CD1c-positive myeloid dendritic cell (primary cell): ENCODE results near the gene ACMSD.
"Not testable (repeated sequence)": the region's sequence is repeated elsewhere in the genome, so short reads cannot be mapped to it uniquely, and the experiment has no call there.

Source experiments
- DNase-seq: peaks from one replicate; pipeline ENCODE4 v3.0.0-alpha.2; 2016; ENCODE audit errors: extremely low spot score

ACMSD gene

DNA sequence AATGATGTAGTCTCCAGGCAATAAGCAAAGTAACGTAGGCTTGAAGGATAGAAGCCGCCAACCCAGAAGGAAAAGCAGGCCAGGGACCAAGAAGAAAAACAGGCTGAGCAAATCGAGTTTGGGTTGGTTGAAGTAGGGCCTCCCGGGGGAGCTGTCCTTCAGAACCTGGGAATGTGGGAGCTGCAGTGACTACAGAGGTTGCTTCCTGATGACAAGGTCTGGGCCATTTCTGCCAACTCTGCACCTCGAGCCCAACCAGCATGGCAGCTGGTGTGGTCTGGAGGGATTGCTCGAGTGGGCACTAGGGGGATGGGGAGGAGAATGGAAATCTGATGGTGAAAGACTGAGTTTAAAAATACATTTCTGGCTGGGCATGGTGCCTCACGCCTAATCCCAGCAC lies 14.1 kb downstream of the ACMSD start:
- DNase-seq = no peak

DNA sequence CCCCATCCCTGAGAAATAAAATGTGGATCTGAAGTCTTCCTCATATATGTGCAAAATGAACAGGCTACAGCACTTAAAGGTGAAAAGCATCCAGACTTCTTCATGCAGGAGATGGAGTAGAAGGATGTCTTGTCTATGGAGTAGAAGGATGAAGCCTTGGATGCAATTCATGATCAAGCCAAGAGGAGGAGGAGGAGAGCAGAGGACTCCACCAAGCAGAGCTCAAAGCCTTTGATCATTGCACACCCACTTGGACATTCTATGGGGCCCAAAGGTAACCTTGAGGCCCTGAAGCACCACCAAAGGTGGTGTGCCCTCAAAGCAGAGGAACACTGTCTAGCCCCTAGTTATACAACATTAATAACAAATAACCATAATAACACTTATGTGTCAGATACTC lies 17.3 kb downstream of the ACMSD start:
- DNase-seq = no peak

DNA sequence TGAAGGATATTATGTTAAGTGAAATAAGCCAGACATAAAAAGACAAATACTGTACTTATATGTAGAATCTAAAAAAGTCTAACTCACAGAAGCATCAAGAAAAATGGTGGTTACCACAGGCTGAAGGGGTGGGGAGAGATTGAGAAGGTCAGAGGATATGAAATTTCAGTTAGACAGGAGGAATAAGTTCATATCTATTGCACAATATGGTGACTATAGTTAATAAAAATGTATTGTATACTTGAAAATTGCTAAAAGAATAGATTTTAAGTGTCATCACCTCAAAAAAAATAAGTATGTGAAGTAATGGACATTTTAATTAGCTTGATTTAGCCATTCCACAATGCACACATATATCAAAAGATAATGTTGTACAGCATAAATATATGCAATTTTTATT lies 19.8 kb downstream of the ACMSD start:
- DNase-seq = no peak

DNA sequence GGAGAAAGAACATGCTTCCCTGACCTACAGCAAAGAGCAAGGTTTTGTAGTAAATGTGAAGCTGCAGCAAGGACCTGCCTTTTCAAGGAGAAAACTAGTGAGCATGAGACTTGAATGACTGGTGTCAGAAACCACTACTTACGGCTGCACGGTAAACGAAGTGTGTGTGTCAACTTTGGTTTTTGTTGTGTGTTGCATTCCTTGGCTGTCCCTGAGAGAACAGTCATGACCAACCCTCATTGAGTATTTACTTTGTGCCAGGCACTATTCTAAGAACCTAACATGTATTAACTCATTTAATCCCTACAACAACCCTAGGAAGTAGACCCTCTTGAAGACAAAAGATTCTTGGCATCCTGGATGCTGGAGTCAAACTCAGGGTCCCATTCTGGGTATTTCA lies 22.8 kb downstream of the ACMSD start:
- DNase-seq = no peak

DNA sequence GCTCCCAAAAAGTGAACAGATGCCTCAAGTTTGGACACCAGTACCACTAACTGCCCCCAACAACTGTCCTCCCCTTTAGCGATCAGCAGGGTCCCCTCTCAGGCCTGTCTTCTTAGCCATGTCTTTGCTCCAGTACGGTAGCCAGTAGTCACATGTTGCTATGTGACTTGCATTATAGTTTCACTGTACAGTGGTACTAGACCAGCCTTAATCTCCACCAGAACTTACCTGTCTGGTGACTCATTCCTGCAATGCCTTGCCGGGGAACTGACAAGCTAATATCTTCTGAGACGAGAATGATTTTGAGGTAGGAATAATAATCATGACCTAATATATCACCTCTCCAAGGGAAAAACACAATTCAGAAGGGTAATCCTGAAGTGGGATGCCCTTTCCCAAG lies 23.7 kb downstream of the ACMSD start:
- DNase-seq = no peak

DNA sequence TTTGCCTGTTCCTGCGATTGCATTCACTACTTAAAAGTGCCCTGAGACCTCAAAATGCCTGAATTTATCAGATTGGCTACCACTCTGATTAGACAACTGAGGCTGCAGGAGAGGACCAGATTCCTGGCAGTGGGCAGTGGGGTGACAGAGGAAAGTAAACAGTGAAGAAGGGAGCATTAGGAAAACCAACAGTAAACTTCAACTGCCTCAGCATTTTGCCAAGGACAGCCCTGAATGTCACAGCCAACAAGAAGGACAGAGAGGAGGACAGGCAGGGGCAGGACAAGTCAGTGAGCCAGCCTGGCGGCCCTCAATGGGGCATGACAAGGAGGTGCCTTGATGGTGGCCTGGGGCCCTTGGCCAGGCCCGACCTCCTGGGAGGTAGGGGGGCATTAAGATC lies 24.3 kb downstream of the ACMSD start:
- no peak for DNase-seq

DNA sequence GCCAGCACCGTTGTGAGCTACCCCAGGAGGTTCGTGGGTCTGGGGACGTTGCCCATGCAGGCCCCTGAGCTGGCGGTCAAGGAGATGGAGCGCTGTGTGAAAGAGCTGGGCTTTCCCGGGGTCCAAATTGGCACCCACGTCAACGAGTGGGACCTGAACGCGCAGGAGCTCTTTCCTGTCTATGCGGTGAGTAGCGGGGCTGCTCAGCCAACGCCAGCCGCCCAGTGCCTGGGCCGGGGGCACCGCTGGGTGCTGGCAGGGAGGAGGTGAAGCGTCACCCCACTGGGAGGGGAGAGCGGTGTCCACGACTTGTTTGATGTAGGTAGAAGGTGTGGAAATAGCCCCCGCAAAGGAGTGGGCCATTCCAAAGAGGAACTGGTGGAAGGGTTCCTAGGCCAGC lies 25.0 kb downstream of the ACMSD start:
- no peak for DNase-seq

DNA sequence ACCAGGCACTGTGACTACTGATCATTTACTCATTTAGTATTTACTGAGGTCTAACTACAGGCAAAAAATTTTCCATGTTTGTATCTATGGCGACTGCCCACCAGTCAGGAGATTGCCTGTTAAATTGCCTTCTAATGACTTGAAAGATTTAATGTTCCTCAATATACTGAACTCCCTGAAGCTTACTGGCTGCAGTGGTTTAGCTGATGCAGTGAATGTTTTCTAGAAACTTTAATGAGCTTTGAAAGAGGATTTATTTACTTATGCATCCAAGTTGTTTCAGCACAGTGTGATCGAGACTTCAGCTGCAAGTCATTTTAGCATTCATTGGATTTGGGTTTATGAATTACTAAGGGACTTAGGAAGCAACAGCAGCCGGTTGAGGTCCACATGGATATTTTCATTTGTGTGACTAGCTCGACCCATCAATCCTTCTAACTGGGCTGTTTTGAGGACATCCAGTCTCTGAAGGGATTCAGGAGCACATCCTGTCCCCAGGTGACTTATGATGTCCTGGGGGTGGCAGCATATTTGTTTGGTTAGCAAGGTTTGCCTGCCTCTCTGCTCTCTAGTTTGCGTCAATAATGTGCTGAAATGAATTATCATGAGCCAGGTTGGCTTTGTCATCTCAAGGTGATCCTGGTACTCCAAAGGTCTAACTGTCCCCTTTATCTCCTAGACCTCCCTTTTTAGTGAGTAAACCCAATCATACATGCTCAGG lies 26.8 kb downstream of the ACMSD start:
- no peak for DNase-seq

DNA sequence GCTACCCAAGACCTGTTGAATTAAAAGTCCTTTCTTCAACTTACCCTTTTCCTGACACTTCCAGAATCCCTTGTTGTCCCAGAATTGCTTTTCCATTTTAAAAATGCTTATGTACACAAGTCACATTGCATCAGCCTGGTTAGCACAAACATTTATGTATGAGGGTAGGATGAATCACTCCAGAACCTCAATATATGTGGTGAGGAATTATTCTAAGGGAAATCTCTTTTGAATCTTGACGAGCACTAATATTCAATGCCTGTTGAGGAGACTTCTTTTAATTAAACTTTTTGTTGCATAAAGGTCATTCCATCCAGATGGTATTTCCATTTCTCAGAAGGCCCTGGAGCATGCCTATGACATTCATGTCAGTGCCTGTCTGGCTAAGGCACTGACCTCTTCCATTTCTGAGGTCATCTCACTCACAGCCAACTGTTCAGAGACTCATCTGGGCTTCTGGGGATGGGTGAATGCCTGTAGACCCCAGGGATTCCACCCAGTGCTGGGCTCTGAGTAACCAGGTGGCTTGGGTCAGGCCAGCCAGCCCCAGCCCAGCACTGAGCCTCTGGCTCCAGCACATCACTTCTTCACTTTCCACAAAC lies 28.2 kb downstream of the ACMSD start:
- no peak for DNase-seq

DNA sequence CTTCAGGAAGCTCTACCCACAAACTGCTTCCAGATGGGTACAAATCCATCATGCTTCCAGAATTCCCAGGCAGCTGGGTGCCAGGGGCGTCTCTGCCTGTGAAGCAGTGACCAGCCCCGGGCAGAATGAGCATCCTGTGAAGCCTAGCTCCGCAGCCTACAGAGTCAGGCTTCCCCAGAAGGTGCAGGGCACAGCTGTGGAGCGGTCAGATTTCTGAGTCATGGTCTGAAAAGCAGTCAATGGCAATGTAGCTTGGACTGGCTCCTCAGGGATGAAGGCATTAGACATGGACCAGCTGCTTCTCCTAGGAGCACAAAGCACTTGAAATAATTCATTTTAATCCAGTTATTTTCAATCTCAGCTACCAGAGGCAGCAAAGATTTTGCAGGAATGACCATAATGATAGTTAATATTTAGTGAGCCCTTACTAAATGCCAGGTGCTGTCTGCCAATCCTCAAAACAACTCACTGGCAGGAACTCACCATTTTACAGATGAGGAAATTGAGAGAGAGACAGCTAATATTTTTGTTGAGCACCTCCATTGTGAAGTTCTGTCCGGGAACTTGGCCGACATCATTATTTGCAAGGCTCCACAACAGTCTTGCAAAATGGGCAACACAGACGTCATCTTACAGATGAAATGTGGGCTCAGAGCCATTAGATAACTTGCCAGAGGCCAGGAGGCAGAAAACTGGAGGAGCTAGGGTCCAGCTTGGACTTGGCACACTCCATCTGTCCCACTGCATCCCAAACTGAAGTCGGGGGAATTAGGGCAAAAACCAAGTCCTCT lies 31.7 kb downstream of the ACMSD start:
- no peak for DNase-seq

DNA sequence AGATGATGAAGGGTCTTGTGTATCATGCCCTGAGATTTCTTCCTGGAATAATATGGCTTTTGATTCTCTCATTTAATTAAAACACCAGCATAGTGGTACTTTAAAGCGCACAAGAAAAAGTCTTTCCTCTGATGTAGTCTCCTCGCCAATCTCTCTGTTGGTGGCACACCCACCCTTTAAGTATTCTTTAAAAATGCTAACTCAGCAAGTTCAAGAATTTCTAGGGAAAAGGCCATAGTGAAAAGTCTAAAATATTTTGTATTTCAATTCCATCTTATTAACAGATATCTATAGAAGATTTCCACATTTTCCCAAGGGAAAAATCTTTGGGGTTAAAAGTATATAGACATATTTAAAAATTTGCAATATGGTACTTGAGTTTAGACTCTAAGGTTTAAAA lies 34.7 kb downstream of the ACMSD start:
- DNase-seq = no peak

DNA sequence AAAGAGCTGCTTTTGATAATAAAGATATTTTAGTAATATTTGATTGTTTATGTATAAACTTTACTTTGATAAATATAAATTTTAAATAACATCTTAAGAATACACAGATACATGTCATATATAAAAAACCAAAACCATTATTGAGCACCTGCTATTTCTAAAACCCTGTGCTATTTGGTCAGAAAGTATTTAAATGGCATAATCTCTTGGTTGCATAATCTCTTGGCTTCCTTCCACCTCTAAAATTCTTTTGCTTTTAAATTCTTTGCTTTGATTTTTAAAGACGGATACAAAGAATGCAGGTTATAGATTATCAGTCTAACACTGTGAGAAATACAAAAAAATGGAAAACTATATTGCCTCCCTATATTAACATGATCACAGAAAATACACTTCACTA lies 36.9 kb downstream of the ACMSD start:
- DNase-seq = no peak

DNA sequence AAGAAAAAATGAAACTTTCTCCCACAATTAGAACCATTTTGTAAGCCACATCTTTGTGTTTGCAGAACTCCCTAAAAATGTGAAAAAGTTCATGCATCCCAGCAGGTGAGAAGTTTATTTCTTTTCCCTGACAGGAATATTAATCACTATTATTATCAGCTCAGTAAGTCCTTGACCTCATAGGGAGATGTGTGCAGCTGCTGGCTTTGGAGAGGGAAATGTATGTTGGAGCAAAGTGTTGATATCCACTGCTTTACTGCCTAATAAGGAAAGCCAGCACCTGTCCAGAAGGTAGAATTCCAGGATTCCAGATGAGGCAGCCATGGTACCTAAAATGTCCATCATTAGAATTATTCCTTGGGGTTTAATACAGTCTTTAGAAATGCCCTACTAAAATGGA lies 44.4 kb downstream of the ACMSD start:
- DNase-seq = no peak

DNA sequence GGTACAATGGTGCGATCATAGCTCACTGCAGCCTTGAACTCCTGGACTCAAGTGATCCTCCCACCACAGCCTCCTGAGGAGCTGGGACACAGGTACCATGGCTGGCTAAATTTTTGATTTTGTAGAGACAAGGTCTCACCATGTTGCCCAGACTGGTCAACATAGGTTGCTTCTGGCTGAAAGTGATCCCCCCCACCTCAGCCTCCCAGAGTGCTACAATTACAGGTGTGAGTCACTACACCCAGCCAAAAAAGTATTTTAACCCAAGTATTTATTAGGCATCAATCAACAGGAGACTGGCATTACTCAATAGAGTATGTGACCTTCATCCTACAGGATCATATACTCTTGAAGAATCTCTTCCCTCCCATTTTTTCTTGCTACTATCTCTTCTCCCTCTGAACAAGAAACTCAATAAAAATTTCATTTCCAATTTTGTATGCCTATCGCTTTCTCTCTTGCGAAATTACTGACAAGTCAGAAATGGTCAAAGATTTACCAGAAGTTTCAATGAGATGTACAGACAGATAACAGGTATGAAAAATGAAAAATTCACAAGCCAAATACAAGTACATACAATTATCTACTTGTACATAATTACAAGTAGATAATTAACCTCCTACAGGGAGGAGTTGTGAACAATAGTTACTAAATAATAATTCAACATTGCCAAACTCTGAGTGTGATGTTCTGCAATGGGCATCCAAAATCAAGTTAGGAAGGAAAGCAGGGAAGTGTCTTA lies 45.3 kb downstream of the ACMSD start:
- DNase-seq = no peak

DNA sequence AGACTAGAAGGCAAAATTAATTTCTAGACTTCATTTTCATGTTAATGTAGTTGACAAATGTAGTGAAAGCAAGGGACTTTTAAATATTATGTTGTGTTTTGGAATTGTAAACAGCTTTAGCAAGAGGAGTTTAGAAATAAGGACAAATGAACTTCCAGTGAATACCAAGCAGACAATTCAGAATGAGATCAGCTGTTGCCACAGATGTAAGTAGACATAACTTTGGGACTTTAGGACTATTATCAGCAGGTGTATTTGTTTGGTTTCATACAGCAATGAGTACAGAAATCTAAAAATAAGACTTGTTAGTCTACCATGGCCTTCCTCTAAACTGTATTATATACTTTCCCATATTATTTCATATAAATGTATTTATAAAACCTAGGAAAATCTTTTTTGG lies 46.0 kb downstream of the ACMSD start:
- DNase-seq = no peak

DNA sequence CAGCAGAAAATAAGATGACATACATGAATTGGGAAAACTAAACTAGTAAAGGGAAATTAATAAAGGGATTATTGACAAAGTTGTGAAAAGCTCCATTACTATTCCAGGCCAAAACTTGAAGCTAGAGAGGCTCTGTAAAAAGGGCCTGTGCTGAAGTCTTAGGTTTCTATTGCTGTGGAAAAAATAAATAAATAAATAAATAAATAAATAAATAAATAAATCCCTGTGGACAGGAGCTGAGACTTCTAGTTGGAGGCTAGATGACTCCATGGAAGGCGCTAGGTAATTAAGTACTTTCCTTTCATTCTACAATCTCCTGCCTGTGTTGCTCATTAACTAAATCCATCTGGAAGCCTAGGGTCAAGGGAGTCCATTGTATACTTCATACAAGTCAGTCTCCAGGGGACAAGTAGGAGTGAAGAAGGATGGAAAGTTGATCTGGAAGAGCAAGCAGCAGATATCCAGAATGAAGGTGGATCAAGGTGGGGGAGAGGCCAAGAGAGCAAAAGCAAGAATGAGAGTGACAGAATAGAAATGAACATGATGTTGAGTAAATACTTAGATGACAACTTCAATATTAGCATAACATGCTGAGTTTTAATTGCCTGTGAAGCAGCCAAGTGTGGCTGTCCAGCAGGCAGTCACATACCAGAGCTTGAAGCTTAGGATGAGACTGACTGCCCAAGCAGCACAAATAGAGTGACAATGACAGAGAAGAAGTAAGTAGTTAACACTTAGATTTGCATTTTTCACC lies 54.0 kb downstream of the ACMSD start:
- DNase-seq = no peak

DNA sequence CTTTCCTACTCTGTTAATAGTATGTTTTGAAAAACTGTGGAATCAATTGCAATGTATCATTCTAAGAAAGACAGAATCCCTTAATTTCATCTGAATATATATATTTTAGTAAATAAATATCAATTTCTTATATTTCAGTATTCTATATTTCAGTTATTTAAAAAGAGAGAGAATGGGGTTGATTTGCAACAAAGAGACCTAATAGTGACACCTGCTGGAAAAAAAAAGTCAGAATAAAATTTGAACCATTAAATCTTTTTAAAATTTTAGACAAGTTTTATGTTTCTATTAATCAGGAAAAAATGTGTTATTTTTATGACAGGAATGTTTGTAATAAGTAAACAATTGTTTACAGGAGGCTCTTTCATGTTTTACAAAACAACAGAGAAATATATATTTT lies 59.5 kb downstream of the ACMSD start:
- peak; percentile 46 for DNase-seq

DNA sequence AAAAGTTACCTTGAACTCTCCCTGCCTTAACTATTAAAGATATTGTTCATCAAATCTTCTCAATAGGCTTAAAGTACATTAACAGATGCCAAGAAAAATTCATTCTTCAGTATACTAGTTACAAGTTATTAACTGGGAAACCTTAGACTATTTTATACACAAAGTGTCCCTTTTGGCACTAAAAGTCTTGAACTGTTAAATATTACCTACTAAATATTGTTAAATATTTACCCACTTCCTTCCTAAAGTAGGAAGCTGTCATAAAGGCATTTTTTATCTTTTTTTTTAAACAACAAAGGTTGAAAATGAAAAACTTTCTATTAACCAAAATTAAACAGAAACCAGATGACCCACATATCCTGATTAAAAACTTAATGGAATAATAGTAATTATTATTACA lies 60.8 kb downstream of the ACMSD start:
- DNase-seq = no peak

DNA sequence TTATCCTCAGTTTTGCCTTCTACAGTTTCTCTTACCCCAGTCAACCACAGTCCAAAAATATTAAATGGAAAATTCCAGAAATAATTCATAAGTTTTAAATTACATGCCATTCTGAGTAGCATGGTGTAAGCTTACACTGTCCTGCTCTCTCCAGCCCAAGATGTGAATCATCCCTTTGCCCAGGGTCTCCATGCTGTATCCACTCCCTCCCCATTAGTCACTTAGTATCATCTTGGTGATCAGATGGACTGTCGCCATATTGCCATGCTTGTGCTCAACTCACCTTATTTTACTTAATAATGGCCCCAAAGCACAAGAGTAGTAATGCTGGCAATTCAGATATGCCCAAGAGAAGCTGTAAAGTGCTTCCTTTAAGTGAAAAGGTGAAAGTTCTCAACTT lies 61.7 kb downstream of the ACMSD start:
- no peak for DNase-seq

DNA sequence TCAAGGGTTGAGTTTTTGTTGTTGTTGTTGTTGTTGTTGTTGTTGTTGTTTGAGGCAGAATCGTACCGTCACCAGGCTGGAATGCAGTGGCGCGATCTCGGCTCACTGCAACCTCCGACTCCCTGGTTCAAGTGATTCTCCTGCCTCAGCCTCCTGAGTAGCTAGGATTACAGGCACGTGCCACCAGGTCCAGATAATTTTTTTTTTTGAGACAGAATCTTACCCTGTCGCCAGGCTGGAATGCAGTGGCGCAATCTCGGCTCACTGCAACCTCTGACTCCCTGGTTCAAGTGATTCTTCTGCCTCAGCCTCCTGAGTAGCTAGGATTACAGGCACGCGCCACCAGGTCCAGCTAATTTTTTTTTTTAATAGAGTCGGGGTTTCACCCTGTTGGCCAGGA lies 65.3 kb downstream of the ACMSD start:
- not testable (repeated sequence) for DNase-seq

DNA sequence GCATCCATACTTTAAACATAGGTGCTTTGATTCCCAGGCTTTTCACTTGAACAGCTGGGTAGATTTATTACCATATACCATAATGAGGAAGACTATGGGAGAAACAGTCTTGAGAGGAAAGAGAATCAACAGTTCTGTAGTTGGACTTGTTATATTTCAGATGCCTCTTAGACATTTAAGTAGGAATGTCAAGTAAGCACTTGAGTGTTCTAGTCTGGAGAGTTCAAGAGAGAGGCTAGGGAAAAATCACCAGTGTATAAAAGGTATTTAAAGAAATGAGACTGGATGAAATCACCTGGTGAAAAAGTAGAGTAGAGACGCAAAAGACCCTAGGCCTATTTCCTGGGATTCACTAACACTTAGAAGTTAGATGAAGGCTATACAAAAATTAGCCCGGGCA lies 66.8 kb downstream of the ACMSD start:
- no peak for DNase-seq

DNA sequence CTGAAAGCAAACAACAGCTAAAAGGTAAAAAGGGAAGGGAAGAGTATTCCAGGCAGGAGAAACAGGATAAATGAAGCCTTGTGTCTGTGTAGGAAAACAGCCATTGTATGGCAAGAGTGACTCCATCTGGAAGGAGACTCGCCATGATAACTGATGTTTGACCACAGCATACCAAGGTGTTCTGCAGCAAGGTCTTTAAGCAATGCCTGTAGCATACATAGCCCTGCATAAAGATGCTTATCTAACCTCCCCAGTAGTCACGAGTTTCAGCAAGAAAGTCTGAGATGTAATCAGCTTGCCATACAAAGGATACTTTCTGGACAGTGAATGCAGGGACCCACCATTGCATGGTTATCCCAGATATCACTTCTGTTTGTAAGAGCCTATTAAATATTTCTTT lies 68.3 kb downstream of the ACMSD start:
- DNase-seq = no peak
